T-helper 17 cell (primary cell): ENCODE data around the gene RHOH. TPM values are rescaled to one million over a fixed set of nuclear protein-coding genes. Genes with fewer than 3 reads are reported as not detected.

Source experiments
- ATAC-seq: fragments of 150-1000 bp; cut with Tn5 transposase; 2 replicates; pipeline ENCODE4 v1.10.0; 2021; ENCODE audit warnings: mild to moderate bottlenecking, moderate library complexity
- DNase-seq, 3 donors: peaks; one replicate each; pipeline versions ENCODE4 v3.0.0 to v3.0.0-alpha.2; 2020 to 2021
- H3K9me3 ChIP-seq: one replicate; pipeline ENCODE4 v1.7.0; 2013; ENCODE audit warnings: low read length, mild to moderate bottlenecking; ENCODE audit not compliant: control insufficient read depth, poor library complexity, severe bottlenecking
- H3K27ac Mint-ChIP-seq: one replicate; pipeline ENCODE4 v1.8.0; 2022; ENCODE audit warnings: mild to moderate bottlenecking, moderate library complexity, mixed read lengths
- H3K27me3 Mint-ChIP-seq: one replicate; pipeline ENCODE4 v1.8.0; 2022; ENCODE audit warnings: mixed read lengths
- H3K36me3 Mint-ChIP-seq: one replicate; pipeline ENCODE4 v1.8.0; 2022; ENCODE audit warnings: low read depth, mixed read lengths
- H3K4me1 Mint-ChIP-seq: one replicate; pipeline ENCODE4 v1.8.0; 2022; ENCODE audit warnings: mild to moderate bottlenecking, mixed read lengths
- H3K4me3 Mint-ChIP-seq: one replicate; pipeline ENCODE4 v1.8.0; 2022; ENCODE audit warnings: mild to moderate bottlenecking, moderate library complexity, mixed read lengths
- total RNA-seq, 4 donors: library from RNA in 2 of 4; stranded (reverse) in 2 of 4; gene quantifications; one replicate each; pipeline ENCODE4 v1.2.3 and lab custom pipeline; 2022 to 2026

The RHOH gene
- total RNA-seq, 2 donors from 2014 or later, result 439 to 459 TPM

DNA sequence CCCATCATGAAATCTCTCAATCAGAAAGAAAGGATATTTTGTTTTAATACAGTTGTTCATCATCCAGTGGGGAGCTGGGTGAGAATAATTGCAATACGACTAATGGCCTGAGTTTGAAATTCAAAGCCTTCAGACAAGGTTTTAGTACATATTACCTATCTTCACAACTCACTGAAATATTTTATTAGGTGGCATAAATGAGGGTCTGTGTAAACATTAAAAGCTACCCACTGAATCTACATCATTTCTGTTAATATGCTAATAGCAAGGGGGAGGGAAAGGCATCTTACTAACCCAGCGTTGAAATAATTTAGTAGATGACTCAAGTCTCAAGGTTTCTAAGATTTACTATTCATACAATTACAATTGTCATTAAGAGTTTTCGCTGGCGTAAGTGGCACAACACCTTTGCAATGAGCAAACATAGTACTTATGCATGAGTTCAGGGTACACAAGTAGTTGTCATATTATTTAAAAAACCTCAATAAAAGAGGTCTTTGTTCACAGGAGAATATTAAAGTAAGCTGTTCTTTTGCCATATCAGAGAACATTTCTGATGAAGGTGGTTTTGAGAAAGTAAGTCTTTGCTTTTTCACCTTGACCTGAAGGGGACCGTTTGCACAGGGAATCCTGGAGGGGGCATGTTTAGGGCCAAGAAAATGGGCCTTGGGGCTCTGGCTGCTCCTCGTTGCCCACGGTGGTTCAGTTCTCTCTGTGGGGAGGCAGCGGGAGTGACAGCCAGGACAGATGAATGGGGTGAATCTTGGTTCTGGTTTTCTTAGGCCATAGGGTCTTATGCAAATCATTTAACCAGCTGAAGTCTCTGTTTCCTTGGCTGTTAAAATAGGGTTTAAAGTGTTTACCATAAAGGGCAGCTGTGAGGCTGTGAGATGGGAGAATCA is 4.5 kb upstream of the RHOH start:
- H3K9me3 ChIP-seq, result no peaks in the 10 kb centered on the region
- ATAC-seq, result no peak
- Mint-ChIP-seq H3K27ac (peak overlapping the region; percentile 99), H3K27me3 (no peaks in the 10 kb centered on the region), H3K36me3 (peaks cover 3% of the 10 kb centered on the region), H3K4me1 (peaks cover 57% of the 10 kb centered on the region), H3K4me3 (peak overlapping the region; percentile 98)
- DNase-seq, result no peak

DNA sequence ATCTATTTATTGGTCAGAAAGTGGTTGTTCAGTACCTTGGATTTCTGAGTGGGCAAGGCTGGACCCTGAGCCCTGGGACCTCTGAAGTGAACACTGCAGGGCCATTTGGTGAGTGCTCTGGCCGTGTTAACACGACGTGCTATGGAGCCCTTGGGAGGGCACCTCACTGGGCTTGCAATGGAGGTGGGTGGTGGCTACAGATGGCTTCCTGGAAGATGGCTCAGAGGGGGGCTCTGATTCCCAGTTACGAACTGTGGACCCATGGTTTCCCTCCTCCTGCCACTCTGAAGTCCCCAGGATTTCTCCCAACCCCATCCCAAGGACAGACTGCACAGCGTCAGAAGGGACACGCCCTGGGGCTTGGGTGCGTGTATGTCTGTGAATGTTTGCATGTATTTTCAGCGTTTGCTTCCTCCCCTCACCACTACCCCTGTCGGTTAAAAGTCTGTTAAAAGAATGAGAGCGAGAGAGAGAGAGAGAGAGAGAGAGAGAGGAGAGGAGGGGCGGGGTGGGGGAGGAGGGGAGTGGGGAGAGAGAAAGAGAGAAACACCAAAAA is 3.7 kb upstream of the RHOH start:
- H3K36me3 Mint-ChIP-seq, result peaks cover 6% of the 10 kb centered on the region
- H3K27ac Mint-ChIP-seq, result peak overlapping the region; percentile 99
- peaks cover 56% of the 10 kb centered on the region for H3K4me1 Mint-ChIP-seq
- DNase-seq, result no peak
- peak overlapping the region; percentile 98 for H3K4me3 Mint-ChIP-seq
- no peaks in the 10 kb centered on the region for H3K9me3 ChIP-seq
- ATAC-seq, result no peak
- H3K27me3 Mint-ChIP-seq, result no peaks in the 10 kb centered on the region

GRCh38 chr4:40193578-40193977 is 3.3 kb upstream of the RHOH start:
- H3K27ac Mint-ChIP-seq, result peak overlapping the region; percentile 99
- H3K27me3 Mint-ChIP-seq, result no peaks in the 10 kb centered on the region
- peak overlapping the region; percentile 98 for H3K4me3 Mint-ChIP-seq
- H3K36me3 Mint-ChIP-seq, result peaks cover 11% of the 10 kb centered on the region
- H3K4me1 Mint-ChIP-seq, result peaks cover 59% of the 10 kb centered on the region
- no peak for DNase-seq
- no peaks in the 10 kb centered on the region for H3K9me3 ChIP-seq
- no peak for ATAC-seq

DNA sequence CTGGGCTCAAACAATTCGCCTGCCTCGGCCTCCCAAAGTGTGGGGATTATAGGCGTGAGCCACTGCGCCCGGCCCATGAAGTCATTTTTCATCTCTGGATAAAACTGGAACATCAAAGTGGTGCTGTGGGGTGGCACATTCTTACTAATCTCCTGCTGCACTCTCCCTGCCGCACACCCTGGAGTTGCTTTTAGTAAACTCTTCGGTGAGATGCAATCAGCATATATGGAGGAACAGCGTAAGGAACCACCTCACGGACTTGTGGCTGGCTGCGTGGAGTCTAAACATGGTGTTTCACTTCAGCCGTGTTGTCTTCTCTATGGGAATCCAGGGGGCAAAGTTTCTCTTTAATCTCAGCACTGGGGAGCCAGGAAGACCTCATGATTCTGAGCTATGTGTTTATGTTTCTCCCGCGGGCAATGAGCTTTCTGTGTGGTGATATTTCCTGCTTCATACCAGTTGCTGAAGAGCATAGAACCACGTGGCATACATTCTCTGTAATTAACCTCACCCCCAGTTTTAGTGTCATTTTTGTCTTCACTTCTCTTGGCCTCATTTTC is 2.1 kb upstream of the RHOH start:
- peak; percentile 61 for ATAC-seq
- peak overlapping the region; percentile 99 for H3K27ac Mint-ChIP-seq
- peak overlapping the region; percentile 98 for H3K4me3 Mint-ChIP-seq
- peaks cover 13% of the 10 kb centered on the region for H3K36me3 Mint-ChIP-seq
- no peaks in the 10 kb centered on the region for H3K27me3 Mint-ChIP-seq
- no peak for DNase-seq
- H3K4me1 Mint-ChIP-seq, result peaks cover 65% of the 10 kb centered on the region
- H3K9me3 ChIP-seq, result no peaks in the 10 kb centered on the region

- H3K27ac Mint-ChIP-seq, result peak overlapping the region; percentile 99
- H3K4me3 Mint-ChIP-seq, result peak overlapping the region; percentile 98
- H3K36me3 Mint-ChIP-seq, result peaks cover 15% of the 10 kb centered on the region
- H3K4me1 Mint-ChIP-seq, result peaks cover 66% of the 10 kb centered on the region
- ATAC-seq (no peak), DNase-seq (no peak)
- no peaks in the 10 kb centered on the region for H3K9me3 ChIP-seq
- H3K27me3 Mint-ChIP-seq, result no peaks in the 10 kb centered on the region
Observed at GRCh38 chr4:40195182-40196177, 1.4 kb upstream of the RHOH start.

DNA sequence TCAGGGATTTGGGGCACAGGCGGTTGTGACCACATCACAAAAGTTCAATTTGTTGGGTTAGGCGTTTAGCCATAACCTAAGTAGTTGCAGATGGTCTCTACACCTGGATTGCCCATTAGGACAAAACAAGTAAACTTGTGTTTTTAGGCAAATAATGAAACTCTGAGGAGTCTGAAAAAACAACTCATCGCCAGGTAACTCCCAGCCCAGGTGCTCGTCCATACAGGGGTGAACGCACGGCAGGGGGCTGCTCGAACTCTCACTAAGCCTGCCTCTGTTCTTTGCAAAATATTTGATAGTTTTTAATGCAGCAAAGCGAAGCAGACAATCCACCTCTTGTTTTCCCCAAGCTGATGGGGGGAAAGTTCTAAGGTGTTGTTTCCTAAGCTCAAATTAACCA is 559 bp upstream of the RHOH start:
- no peaks in the 10 kb centered on the region for H3K27me3 Mint-ChIP-seq
- peak overlapping the region; percentile 98 for H3K4me3 Mint-ChIP-seq
- no peaks in the 10 kb centered on the region for H3K9me3 ChIP-seq
- H3K36me3 Mint-ChIP-seq, result peaks cover 15% of the 10 kb centered on the region
- peak overlapping the region; percentile 99 for H3K27ac Mint-ChIP-seq
- ATAC-seq, result no peak
- no peak for DNase-seq
- peaks cover 65% of the 10 kb centered on the region for H3K4me1 Mint-ChIP-seq

GRCh38 chr4:40197879-40198689 is 1.3 kb downstream of the RHOH start:
- no peaks in the 10 kb centered on the region for H3K27me3 Mint-ChIP-seq
- H3K4me3 Mint-ChIP-seq, result peak overlapping the region; percentile 98
- ATAC-seq, result peak; percentile 62
- H3K9me3 ChIP-seq, result no peaks in the 10 kb centered on the region
- H3K36me3 Mint-ChIP-seq, result peaks cover 21% of the 10 kb centered on the region
- no peak for DNase-seq
- peak overlapping the region; percentile 99 for H3K27ac Mint-ChIP-seq
- peaks cover 67% of the 10 kb centered on the region for H3K4me1 Mint-ChIP-seq

DNA sequence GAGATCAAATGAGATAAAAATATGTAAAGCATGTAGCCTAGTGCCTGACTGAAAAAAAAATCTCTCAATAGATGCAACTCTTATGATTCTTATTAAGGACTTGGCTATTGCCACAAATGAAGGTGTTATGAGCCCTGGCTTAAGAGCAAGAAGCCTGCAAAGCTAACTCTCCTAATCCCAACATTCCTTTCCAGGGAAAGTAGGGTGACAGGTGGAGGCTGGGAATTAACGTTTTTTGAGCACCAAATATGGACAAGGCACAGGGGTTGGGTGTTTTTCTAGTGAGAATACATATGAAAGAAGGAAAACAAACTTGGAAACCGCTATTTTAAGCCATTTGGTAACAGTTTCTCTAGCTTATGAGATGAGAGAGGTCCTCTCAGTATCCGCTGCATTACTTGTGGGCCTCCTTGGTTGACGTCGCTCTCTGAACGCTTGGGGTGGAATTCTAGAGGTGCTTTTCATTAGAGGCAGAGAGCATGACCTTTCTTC is 2.4 kb downstream of the RHOH start:
- H3K4me3 Mint-ChIP-seq, result peak overlapping the region; percentile 98
- H3K36me3 Mint-ChIP-seq, result peaks cover 24% of the 10 kb centered on the region
- no peak for DNase-seq
- no peaks in the 10 kb centered on the region for H3K27me3 Mint-ChIP-seq
- H3K4me1 Mint-ChIP-seq, result peaks cover 67% of the 10 kb centered on the region
- no peak for ATAC-seq
- H3K9me3 ChIP-seq, result peaks cover 4% of the 10 kb centered on the region
- peak overlapping the region; percentile 99 for H3K27ac Mint-ChIP-seq

- DNase-seq, result no peak
- peak; percentile 22 for ATAC-seq
- Mint-ChIP-seq H3K4me1 (peaks cover 69% of the 10 kb centered on the region), H3K27ac (peak overlapping the region; percentile 99), H3K27me3 (no peaks in the 10 kb centered on the region), H3K36me3 (peaks cover 24% of the 10 kb centered on the region), H3K4me3 (peak overlapping the region; percentile 98)
- peaks cover 4% of the 10 kb centered on the region for H3K9me3 ChIP-seq
Observed at GRCh38 chr4:40199999-40200874, 3.4 kb downstream of the RHOH start.

GRCh38 chr4:40200875-40201801 is 4.3 kb downstream of the RHOH start:
- DNase-seq (no peak), ATAC-seq (no peak)
- Mint-ChIP-seq H3K4me3 (peak overlapping the region; percentile 98), H3K27me3 (no peaks in the 10 kb centered on the region), H3K36me3 (peaks cover 26% of the 10 kb centered on the region), H3K4me1 (peaks cover 69% of the 10 kb centered on the region), H3K27ac (peak overlapping the region; percentile 99)
- peaks cover 4% of the 10 kb centered on the region for H3K9me3 ChIP-seq
